GM21390 (cell line): ENCODE measurements around the gene TNIK.

Experiments
- ATAC-seq: cut with Tn5 transposase; IDR thresholded peaks from one replicate; pipeline ENCODE4 v1.9.1; 2021; ENCODE audit not compliant: unreplicated experiment

The TNIK gene

DNA sequence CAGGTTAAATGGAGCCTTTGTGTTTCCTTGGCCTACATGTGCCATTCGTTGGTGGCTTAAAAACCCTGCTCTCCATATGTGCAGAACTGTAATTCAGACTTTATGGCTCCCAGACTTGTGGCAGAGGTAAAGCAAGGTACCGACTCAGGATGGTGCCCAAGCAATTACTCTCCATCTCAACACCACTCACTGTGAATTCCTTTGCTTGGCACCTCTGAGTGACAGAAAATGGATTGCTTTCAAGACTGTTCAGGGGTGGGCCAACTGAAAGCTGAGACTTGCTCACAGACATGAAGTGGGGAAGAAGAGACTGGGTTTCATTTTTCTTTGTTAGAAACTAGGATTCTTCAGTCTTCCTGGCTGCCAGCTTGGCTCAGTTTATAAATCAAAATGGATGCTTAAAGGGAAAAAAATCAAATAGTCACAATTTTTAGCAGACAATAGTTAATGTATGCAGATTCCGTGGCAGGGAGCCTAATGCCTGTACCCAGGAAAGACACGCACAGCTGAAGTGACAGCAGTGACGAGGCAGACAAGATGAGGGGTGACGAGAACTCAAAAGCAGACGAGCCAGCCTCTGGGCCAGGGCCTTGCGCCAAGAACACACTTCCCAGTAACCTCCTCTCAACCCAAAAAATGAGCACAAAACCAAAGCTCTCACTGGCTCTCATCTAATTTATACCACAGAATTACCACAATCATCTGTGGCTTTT lies 225.8 kb downstream of the TNIK start:
- no peak for ATAC-seq

- ATAC-seq = no peak
These were observed 228.8 kb downstream of the TNIK start for GRCh38 chr3:171231361-171231760.

GRCh38 chr3:171230865-171231264 lies 229.3 kb downstream of the TNIK start:
- no peak for ATAC-seq

DNA sequence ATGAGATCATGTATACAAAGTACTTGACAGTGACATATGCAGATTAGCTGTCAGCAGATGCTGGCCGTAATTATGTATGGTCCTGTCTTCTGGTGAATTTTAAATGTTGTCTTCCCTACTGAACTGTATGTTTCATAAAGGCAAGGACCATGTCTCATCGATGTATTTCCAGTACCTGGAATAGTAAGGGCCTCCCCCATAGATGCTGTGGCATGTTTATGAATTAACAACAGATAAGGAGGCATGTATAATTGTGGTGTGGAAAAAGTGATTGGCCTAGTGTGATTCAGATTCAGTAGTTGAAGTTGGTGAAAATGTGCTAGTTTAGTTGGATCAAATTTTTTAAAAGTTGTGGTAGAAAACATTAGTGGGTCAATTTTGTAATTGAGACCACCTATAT lies 231.0 kb downstream of the TNIK start:
- no peak for ATAC-seq

DNA sequence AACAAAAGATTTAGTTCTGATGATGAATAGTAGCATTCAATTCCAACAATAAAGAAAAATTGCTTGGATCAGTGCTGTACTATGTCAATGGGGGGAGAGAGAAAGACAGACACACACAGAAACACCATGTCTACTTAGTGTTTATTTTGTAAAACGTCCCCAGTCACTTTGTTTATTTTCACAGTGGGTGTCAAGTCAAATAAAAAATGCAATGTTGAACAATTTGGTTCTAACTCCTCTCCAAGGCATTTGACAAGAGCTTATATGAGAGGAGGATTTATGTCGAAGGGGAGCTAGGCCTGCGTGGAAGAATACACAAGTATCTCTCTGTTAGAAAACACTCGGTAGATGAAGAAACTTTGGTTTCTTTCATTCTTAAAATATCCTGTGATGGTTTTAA lies 232.0 kb downstream of the TNIK start:
- ATAC-seq = no peak

GRCh38 chr3:171227828-171228227 lies 232.4 kb downstream of the TNIK start:
- no peak for ATAC-seq

DNA sequence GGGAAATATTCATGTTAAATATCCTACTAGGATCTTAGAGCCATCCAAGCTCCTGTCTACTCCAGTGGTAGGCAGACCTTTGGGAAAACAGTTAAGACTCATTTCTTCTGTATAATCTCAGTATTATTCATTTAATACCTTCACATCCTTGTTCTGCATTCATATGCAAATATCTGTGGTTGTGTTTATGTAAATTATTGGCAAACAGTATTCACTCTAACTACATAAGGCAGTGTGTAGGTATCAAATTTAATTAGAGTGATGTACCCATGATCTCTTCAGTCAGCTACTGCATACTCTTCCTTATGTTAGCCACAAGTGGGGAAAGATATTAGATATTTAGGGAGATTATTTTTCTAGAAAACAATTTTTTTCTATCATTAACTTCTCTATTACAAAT lies 232.8 kb downstream of the TNIK start:
- no peak for ATAC-seq

DNA sequence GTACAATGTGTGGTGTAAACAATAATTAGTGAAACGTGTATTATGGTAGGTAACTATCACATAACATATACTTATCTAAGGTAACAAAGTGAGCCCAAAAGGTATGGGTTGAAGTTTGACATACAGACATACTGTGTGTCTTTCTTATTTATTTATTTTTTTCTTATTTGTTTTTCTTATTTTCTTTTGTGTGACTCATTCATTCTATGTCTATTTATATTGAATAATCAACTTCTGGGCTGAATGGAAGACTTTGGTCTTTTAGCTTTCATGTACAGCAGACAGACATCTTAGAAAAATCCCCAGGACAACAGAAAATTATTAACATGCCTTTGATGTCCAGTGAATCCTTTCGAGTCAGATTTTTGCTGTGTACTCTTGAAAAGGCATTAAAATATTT lies 233.4 kb downstream of the TNIK start:
- no peak for ATAC-seq

GRCh38 chr3:171225708-171226107 lies 234.5 kb downstream of the TNIK start:
- no peak for ATAC-seq

- ATAC-seq = no peak
These were observed 235.0 kb downstream of the TNIK start for GRCh38 chr3:171225165-171225564.

GRCh38 chr3:171223396-171223795 lies 236.8 kb downstream of the TNIK start:
- ATAC-seq = no peak

GRCh38 chr3:171222995-171223394 lies 237.2 kb downstream of the TNIK start:
- ATAC-seq = no peak

GRCh38 chr3:171221597-171221996 lies 238.6 kb downstream of the TNIK start:
- ATAC-seq = no peak

- ATAC-seq = no peak
These were observed 239.1 kb downstream of the TNIK start for GRCh38 chr3:171221104-171221503.

DNA sequence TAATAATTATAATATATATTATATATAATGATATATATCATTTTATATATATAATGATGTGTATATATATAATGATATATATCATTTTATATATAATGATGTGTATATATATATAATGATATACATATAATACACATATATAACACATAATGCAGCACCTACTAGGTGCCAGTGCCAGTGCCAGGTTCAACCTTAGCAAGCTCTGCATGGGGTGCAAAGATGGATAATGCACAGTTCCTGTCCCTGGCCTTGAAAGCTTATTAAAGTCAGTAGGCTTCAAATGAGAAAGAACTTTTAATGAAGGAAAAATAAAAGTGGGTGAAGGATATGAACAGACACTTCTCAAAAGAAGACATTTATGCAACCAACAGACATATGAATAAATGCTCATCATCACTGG lies 240.9 kb downstream of the TNIK start:
- ATAC-seq = no peak

DNA sequence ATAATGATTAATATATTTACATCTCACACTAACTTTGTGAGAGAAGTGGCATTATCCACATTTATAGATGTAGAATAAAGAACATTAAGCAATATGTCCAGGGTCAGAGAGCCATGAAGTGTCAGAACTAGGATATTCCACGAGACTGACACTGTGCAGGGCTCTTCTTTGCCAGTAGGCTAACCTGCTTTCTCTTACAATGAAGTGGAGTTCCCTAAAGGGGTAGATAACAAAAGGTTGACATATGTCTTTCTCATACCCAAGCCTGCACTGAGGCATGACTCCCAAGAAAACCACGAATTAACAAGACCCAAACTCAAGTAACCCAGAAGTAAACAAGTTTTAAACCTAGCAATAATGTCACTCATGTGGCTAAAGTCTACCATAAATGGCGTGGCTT lies 242.1 kb downstream of the TNIK start:
- ATAC-seq = no peak

GRCh38 chr3:171213907-171214306 lies 246.3 kb downstream of the TNIK start:
- no peak for ATAC-seq

DNA sequence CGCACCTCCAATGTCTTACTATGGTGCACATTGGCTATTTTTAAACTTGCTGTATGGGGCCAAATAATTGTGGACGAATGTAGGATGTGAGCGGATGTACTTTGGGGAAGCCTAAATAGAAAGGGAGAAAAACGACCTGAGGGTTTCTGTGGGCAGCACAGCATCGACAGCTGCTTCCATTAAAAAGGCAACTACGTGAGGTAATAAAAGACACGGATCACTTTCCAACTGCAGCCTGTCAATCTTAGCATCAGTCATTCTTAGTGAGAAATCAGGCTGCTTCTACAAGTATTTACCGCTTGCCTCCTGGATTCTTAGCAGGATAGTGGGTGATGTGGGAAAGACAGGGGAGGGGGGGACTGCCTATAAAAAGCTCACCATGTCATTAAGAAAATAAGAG lies 247.0 kb downstream of the TNIK start:
- ATAC-seq = no peak

DNA sequence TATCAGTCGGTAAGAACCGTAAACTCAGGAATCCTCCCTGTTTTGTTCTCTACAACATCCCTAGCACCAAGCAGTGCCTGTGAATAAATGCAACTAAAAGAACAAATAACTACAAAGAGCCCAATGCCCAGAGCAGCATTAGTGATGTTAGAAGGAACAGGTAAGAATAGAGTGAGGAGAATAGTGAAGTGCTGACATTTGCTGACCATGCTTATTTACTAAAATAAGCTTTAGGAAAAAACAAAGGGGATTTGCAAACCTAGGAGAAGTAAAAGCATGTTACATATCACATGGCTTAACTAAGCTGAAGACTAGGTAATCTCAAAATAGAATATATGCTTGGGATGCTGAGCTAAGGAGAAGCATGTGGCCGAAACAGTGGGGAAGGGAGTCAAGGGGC lies 247.6 kb downstream of the TNIK start:
- ATAC-seq = no peak

GRCh38 chr3:171206283-171206682 lies 253.9 kb downstream of the TNIK start:
- ATAC-seq = no peak

DNA sequence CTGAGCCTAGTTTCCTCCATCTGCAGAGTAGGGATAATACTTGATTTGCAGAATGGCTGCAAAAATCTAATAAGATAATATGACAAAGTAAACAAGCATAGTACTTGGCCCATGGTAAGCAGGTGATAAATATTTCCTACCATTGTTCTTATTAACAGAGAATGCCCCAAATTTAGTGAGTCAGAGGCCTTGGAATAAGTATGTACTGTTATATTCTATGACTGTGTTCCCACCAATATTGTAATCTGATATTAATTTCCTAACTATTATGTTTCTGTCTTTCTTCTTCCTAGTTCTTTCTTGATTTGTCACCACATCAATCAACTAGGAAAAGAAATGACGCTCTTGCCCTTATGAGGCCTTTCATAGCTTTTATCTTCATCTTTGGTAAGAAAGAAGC lies 255.3 kb downstream of the TNIK start:
- no peak for ATAC-seq

DNA sequence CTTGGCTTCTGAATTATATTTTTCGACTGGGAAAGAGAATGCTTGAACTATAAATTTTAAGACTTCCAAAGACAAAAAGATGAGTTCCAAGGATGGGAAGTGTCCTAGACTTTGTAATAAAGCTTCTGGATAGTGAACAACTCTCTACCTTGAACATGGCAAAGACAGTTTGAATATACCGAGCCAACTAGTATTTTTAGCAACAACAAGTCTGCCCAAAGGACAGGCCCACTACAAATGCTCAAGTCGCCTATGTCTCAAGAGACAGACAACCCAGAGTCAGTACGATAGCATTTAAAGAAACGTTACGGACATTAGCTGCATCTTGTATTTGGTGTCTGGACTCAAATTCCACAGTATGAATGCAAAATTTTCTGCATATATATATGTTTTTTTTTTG lies 258.4 kb downstream of the TNIK start:
- ATAC-seq = no peak

- no peak for ATAC-seq
These were observed 259.5 kb downstream of the TNIK start for GRCh38 chr3:171200750-171201088.
